ENCODE data around the gene MALAT1. TPM values are rescaled to one million over a fixed set of nuclear protein-coding genes. Genes with fewer than 3 reads are reported as not detected.
A peak's percentile ranks its signal among the peaks of the same experiment; 100 is the strongest.

MALAT1 gene
- total and polyA plus RNA-seq, 2 of the 13 experiments (the other 11 are each of a cell fraction or from before 2014, with no cell fraction given) = 143 to 1,237 TPM

GRCh38 chr11:65489035-65489705 is 9.7 kb upstream of the MALAT1 start (continued):
- peak; percentile 57; the same call in 1 of the 2 replicates for TF ChIP-seq NFKB2 (CRISPR knock-in tag; IDR thresholded peaks at IDR 0.05; ENCODE audit: borderline replicate concordance)
- no peak for TF ChIP-seq HMGXB3 (CRISPR knock-in tag; IDR thresholded peaks at IDR 0.05; ENCODE audit: borderline replicate concordance)
- peak; percentile 72; the same call in 1 of the 2 replicates for TF ChIP-seq REPIN1 (CRISPR knock-in tag; IDR thresholded peaks at IDR 0.05; ENCODE audit: borderline replicate concordance, low read depth)
- no peak for TF ChIP-seq KLF16 (CRISPR knock-in tag; IDR thresholded peaks at IDR 0.05)
- TF ChIP-seq ZNF383 (CRISPR knock-in tag; IDR thresholded peaks at IDR 0.05; ENCODE audit: borderline replicate concordance) = no peak
- TF ChIP-seq HOXD1 (CRISPR knock-in tag; IDR thresholded peaks at IDR 0.05) = peak; percentile 34; the same call in 1 of the 2 replicates
- no peak for TF ChIP-seq ZNF337 (CRISPR knock-in tag; IDR thresholded peaks at IDR 0.05; ENCODE audit: borderline replicate concordance, low read depth)
- no peak for TF ChIP-seq ZNF790 (CRISPR knock-in tag; IDR thresholded peaks at IDR 0.05; ENCODE audit: borderline replicate concordance)
- peak; percentile 33 for TF ChIP-seq SKI (IDR thresholded peaks at IDR 0.05; ENCODE audit: partially characterized antibody)
- TF ChIP-seq, protein P1, sequence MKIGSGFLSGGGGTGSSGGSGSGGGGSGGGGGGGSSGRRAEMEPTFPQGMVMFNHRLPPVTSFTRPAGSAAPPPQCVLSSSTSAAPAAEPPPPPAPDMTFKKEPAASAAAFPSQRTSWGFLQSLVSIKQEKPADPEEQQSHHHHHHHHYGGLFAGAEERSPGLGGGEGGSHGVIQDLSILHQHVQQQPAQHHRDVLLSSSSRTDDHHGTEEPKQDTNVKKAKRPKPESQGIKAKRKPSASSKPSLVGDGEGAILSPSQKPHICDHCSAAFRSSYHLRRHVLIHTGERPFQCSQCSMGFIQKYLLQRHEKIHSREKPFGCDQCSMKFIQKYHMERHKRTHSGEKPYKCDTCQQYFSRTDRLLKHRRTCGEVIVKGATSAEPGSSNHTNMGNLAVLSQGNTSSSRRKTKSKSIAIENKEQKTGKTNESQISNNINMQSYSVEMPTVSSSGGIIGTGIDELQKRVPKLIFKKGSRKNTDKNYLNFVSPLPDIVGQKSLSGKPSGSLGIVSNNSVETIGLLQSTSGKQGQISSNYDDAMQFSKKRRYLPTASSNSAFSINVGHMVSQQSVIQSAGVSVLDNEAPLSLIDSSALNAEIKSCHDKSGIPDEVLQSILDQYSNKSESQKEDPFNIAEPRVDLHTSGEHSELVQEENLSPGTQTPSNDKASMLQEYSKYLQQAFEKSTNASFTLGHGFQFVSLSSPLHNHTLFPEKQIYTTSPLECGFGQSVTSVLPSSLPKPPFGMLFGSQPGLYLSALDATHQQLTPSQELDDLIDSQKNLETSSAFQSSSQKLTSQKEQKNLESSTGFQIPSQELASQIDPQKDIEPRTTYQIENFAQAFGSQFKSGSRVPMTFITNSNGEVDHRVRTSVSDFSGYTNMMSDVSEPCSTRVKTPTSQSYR (CRISPR knock-in tag; IDR thresholded peaks at IDR 0.05; ENCODE audit: borderline replicate concordance) = peak; percentile 39; the same call in 1 of the 2 replicates
- TF ChIP-seq KLF9 (CRISPR knock-in tag; IDR thresholded peaks at IDR 0.05; ENCODE audit: low read depth) = no peak
- no peak for TF ChIP-seq KDM3A (CRISPR knock-in tag; IDR thresholded peaks at IDR 0.05; ENCODE audit: low read depth)
- no peak for TF ChIP-seq TBP (CRISPR knock-in tag; IDR thresholded peaks at IDR 0.05)
- 0 out of 2 replicates have a peak, but pooled peaks have one; percentile 78 for TF ChIP-seq ZNF572 (CRISPR knock-in tag; IDR thresholded peaks at IDR 0.05)
- TF ChIP-seq ZNF530 (CRISPR knock-in tag; IDR thresholded peaks at IDR 0.05; ENCODE audit: low read depth) = no peak
- TF ChIP-seq PRDM15 (CRISPR knock-in tag; IDR thresholded peaks at IDR 0.05) = no peak; the same call in 1 of the 2 replicates
- no peak for TF ChIP-seq HNRNPH1 (optimal IDR thresholded peaks at IDR 0.05; ENCODE audit: low read depth, low read length)

Measured in HepG2 (cell line).